GM10266 (cell line): ENCODE measurements around the gene CFHR3.
"Not testable (repeated sequence)": the region's sequence is repeated elsewhere in the genome, so short reads cannot be mapped to it uniquely, and the experiment has no call there.

ENCODE experiments used
- DNase-seq: peaks from one replicate; pipeline ENCODE4 v3.0.0; 2012; ENCODE audit errors: extremely low spot score
- CTCF ChIP-seq: IDR thresholded peaks from 2 replicates; pipeline ENCODE4 v1.5.1; 2012; ENCODE audit warnings: mild to moderate bottlenecking, low read depth; ENCODE audit not compliant: control insufficient read depth, insufficient read depth; ENCODE audit errors: missing control alignments

CFHR3 gene

GRCh38 chr1:196774603-196775002 is at the start of gene CFHR3:
Gene CFHR3 (plus strand): TSS chr1:196774840. CDS start chr1:196774887, 47 bp downstream.
- DNase-seq = no peak
- TF ChIP-seq CTCF = no peak

- DNase-seq = no peak
- TF ChIP-seq CTCF = no peak
Measured at GRCh38 chr1:196732526-196732925, 42.1 kb upstream of the CFHR3 start.

GRCh38 chr1:196733091-196733970 is 41.3 kb upstream of the CFHR3 start:
- no peak for TF ChIP-seq CTCF

GRCh38 chr1:196734006-196734405 is 40.6 kb upstream of the CFHR3 start:
- no peak for TF ChIP-seq CTCF
- DNase-seq = no peak

More at GRCh38 chr1:196733091-196733970, 41.3 kb upstream of the CFHR3 start:
- DNase-seq = no peak

- TF ChIP-seq CTCF = no peak
- DNase-seq = no peak
Measured at GRCh38 chr1:196734460-196734859, 40.2 kb upstream of the CFHR3 start.

GRCh38 chr1:196738730-196739129 is 35.9 kb upstream of the CFHR3 start:
- DNase-seq = no peak
- TF ChIP-seq CTCF = no peak

- not testable (repeated sequence) for DNase-seq
- peak; percentile 15 for TF ChIP-seq CTCF
Measured at GRCh38 chr1:196743244-196743643, 31.4 kb upstream of the CFHR3 start.

- not testable (repeated sequence) for DNase-seq
Measured at GRCh38 chr1:196765019-196765740, 9.5 kb upstream of the CFHR3 start.

- DNase-seq = not testable (repeated sequence)
Measured at GRCh38 chr1:196769823-196770222, 4.8 kb upstream of the CFHR3 start.
